ENCODE results near the gene TNFRSF11A. TPM values are rescaled to one million over a fixed set of nuclear protein-coding genes. Genes with fewer than 3 reads are reported as not detected.

Gene TNFRSF11A
- total and polyA plus RNA-seq, 2 experiments from 2014 or later = 4.1 to 5.6 TPM

DNA sequence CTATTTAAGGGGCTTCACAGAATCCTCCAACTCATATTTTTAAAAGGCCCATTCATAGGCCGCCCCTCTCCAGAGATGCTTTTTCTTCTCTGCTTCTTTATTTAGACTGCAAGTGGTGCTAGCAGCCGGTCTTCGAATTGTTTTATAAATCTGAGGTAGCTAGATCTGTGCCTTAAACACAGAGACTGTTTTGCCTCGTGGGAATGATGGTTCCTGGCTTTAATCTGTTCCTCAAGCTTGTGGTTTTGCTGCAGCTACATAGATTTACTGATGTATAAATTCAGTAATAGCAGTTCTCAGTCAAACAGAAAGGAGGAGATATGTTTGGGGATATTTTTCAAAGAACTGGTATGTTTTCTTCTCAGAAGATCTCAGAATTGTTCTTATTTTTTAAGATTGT lies 45.3 kb downstream of the TNFRSF11A start:
- no peaks in the 10 kb centered on the region for H3K9me2 ChIP-seq (replicated peaks; ENCODE audit: insufficient read depth)
- H3K36me3 ChIP-seq (replicated peaks; ENCODE audit: insufficient read depth, low read depth) = no peaks in the 10 kb centered on the region
- no peak overlapping the region for H2AFZ ChIP-seq
- no peaks in the 10 kb centered on the region for H3K4me1 ChIP-seq (ENCODE audit: insufficient read depth)
- no peak overlapping the region for H3K4me2 ChIP-seq
- H4K20me1 ChIP-seq (ENCODE audit: insufficient read depth, poor library complexity, severe bottlenecking) = no peaks in the 10 kb centered on the region
- no peaks in the 10 kb centered on the region for H3K79me2 ChIP-seq
- H3K4me3 ChIP-seq = no peak overlapping the region
- no peaks in the 10 kb centered on the region for H3K27me3 ChIP-seq
- TF ChIP-seq CTCF (IDR thresholded peaks at IDR 0.05; ENCODE audit: poor library complexity) (no peak), EZH2phosphoT487 (IDR thresholded peaks at IDR 0.05; ENCODE audit: low read depth, severe bottlenecking, unreplicated experiment) (no peak), EZH2 (IDR thresholded peaks at IDR 0.05; ENCODE audit: borderline replicate concordance) (no peak)
- DNase-seq (ENCODE audit: low spot score) = no peak
- WGBS (ENCODE audit: low lambda C conversion rate, missing lambda C conversion rate) = 77% methylated on average over 4 of the region's 4 CpGs
- H3K27ac ChIP-seq = no peak overlapping the region
- H3K9me3 ChIP-seq (ENCODE audit: low read depth) = no peaks in the 10 kb centered on the region

GRCh38 chr18:62371436-62371835 lies 46.3 kb downstream of the TNFRSF11A start:
- WGBS (ENCODE audit: low lambda C conversion rate, missing lambda C conversion rate) = 91% methylated on average over 10 of the region's 10 CpGs
- H2AFZ ChIP-seq = no peak overlapping the region
- H4K20me1 ChIP-seq (ENCODE audit: insufficient read depth, poor library complexity, severe bottlenecking) = no peaks in the 10 kb centered on the region
- H3K27me3 ChIP-seq = no peaks in the 10 kb centered on the region
- H3K79me2 ChIP-seq = no peaks in the 10 kb centered on the region
- H3K4me2 ChIP-seq = no peak overlapping the region
- no peak for DNase-seq (ENCODE audit: low spot score)
- H3K27ac ChIP-seq = no peak overlapping the region
- H3K4me3 ChIP-seq = no peak overlapping the region
- no peaks in the 10 kb centered on the region for H3K36me3 ChIP-seq (replicated peaks; ENCODE audit: insufficient read depth, low read depth)
- TF ChIP-seq CTCF (IDR thresholded peaks at IDR 0.05; ENCODE audit: poor library complexity) (no peak), EZH2phosphoT487 (IDR thresholded peaks at IDR 0.05; ENCODE audit: low read depth, severe bottlenecking, unreplicated experiment) (no peak), EZH2 (IDR thresholded peaks at IDR 0.05; ENCODE audit: borderline replicate concordance) (no peak)
- H3K9me3 ChIP-seq (ENCODE audit: low read depth) = no peaks in the 10 kb centered on the region
- H3K9me2 ChIP-seq (replicated peaks; ENCODE audit: insufficient read depth) = no peaks in the 10 kb centered on the region
- H3K4me1 ChIP-seq (ENCODE audit: insufficient read depth) = no peaks in the 10 kb centered on the region

- no peaks in the 10 kb centered on the region for H3K4me1 ChIP-seq (ENCODE audit: insufficient read depth)
- no peaks in the 10 kb centered on the region for H3K9me3 ChIP-seq (ENCODE audit: low read depth)
- no peak for TF ChIP-seq EZH2 (IDR thresholded peaks at IDR 0.05; ENCODE audit: borderline replicate concordance)
- no peak for TF ChIP-seq EZH2phosphoT487 (IDR thresholded peaks at IDR 0.05; ENCODE audit: low read depth, severe bottlenecking, unreplicated experiment)
- TF ChIP-seq CTCF (IDR thresholded peaks at IDR 0.05; ENCODE audit: poor library complexity) = no peak
- no peak overlapping the region for H2AFZ ChIP-seq
- H3K4me2 ChIP-seq = no peak overlapping the region
- 97% methylated on average over 5 of the region's 5 CpGs for WGBS (ENCODE audit: low lambda C conversion rate, missing lambda C conversion rate)
- H4K20me1 ChIP-seq (ENCODE audit: insufficient read depth, poor library complexity, severe bottlenecking) = no peaks in the 10 kb centered on the region
- no peak overlapping the region for H3K27ac ChIP-seq
- H3K27me3 ChIP-seq = no peaks in the 10 kb centered on the region
- H3K9me2 ChIP-seq (replicated peaks; ENCODE audit: insufficient read depth) = no peaks in the 10 kb centered on the region
- no peaks in the 10 kb centered on the region for H3K79me2 ChIP-seq
- H3K36me3 ChIP-seq (replicated peaks; ENCODE audit: insufficient read depth, low read depth) = no peaks in the 10 kb centered on the region
- no peak overlapping the region for H3K4me3 ChIP-seq
- no peak for DNase-seq (ENCODE audit: low spot score)
Measured at GRCh38 chr18:62372156-62372555, 47.0 kb downstream of the TNFRSF11A start.

DNA sequence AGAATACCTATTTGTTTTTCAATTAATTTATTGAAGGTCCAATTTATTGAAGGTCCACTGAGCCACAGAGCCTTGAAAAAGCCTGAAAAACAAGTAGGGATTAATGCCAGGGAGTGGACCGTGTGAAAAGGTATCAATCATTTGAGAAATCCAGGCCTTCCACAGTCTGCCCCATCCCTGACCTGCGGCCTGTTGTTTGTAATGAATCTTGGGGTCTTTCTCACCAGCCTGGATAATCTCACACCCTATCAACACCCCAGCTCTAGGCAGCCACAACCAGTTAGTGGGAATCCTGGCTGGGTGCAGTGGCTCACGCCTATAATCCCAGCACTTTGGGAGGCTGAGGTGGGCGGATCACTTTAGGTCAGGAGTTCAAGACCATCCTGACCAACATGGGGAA lies 47.8 kb downstream of the TNFRSF11A start:
- no peaks in the 10 kb centered on the region for H3K79me2 ChIP-seq
- DNase-seq (ENCODE audit: low spot score) = no peak
- H3K4me1 ChIP-seq (ENCODE audit: insufficient read depth) = no peaks in the 10 kb centered on the region
- H3K9me3 ChIP-seq (ENCODE audit: low read depth) = no peaks in the 10 kb centered on the region
- no peak overlapping the region for H3K27ac ChIP-seq
- H4K20me1 ChIP-seq (ENCODE audit: insufficient read depth, poor library complexity, severe bottlenecking) = no peaks in the 10 kb centered on the region
- no peak overlapping the region for H3K4me2 ChIP-seq
- no peaks in the 10 kb centered on the region for H3K9me2 ChIP-seq (replicated peaks; ENCODE audit: insufficient read depth)
- no peak overlapping the region for H2AFZ ChIP-seq
- 85% methylated on average over 4 of the region's 4 CpGs for WGBS (ENCODE audit: low lambda C conversion rate, missing lambda C conversion rate)
- H3K27me3 ChIP-seq = no peaks in the 10 kb centered on the region
- no peak for TF ChIP-seq EZH2 (IDR thresholded peaks at IDR 0.05; ENCODE audit: borderline replicate concordance)
- TF ChIP-seq CTCF (IDR thresholded peaks at IDR 0.05; ENCODE audit: poor library complexity) = no peak
- no peak for TF ChIP-seq EZH2phosphoT487 (IDR thresholded peaks at IDR 0.05; ENCODE audit: low read depth, severe bottlenecking, unreplicated experiment)
- H3K4me3 ChIP-seq = no peak overlapping the region
- no peaks in the 10 kb centered on the region for H3K36me3 ChIP-seq (replicated peaks; ENCODE audit: insufficient read depth, low read depth)

Data from hepatocyte (in vitro differentiated cells).